LNCaP clone FGC (cell line): ENCODE measurements around the gene TAOK1.
A peak's percentile ranks its signal among the peaks of the same experiment; 100 is the strongest.

Source experiments
- DNase-seq: peaks from one replicate; pipeline ENCODE4 v3.0.0-alpha.2; 2011; ENCODE audit warnings: low read depth
- H3K4me3 ChIP-seq: 2 replicates; pipeline ENCODE4 v1.5.1; 2011; ENCODE audit warnings: mild to moderate bottlenecking, low read depth, low read length, control low read depth
- CTCF ChIP-seq: IDR thresholded peaks from 2 replicates; pipeline ENCODE4 v1.5.1; 2012; ENCODE audit warnings: mild to moderate bottlenecking; ENCODE audit not compliant: control insufficient read depth, insufficient read depth; ENCODE audit errors: extremely low read depth

Gene TAOK1

GRCh38 chr17:29563816-29564215 is 173.7 kb downstream of the TAOK1 start:
- no peak for TF ChIP-seq CTCF
- no peak for DNase-seq

GRCh38 chr17:29565643-29566472 is 175.7 kb downstream of the TAOK1 start:
- DNase-seq: no peak
- H3K4me3 ChIP-seq: no peak overlapping the region
- no peak for TF ChIP-seq CTCF

More at GRCh38 chr17:29563816-29564215, 173.7 kb downstream of the TAOK1 start:
- no peak overlapping the region for H3K4me3 ChIP-seq

- DNase-seq: no peak
- no peak for TF ChIP-seq CTCF
Observed at GRCh38 chr17:29566473-29567303, 176.5 kb downstream of the TAOK1 start, which contains the start of gene ABHD15. TSS of gene ABHD15 (minus strand) at chr17:29567037. CDS start at chr17:29566966, 71 bp downstream.

GRCh38 chr17:29567304-29567553 is 177.1 kb downstream of the TAOK1 start:
- H3K4me3 ChIP-seq: peak overlapping the region; percentile 77
- no peak for DNase-seq
- no peak for TF ChIP-seq CTCF

More at GRCh38 chr17:29566473-29567303, 176.5 kb downstream of the TAOK1 start, which contains the start of gene ABHD15:
- H3K4me3 ChIP-seq: peak within 1 kb of the TSS; percentile 77

- peak overlapping the region; percentile 77 for H3K4me3 ChIP-seq
- DNase-seq: no peak
- peak; percentile 32; the same call in 1 of the 2 replicates for TF ChIP-seq CTCF
Observed at GRCh38 chr17:29567554-29568330, 177.6 kb downstream of the TAOK1 start.

- TF ChIP-seq CTCF: no peak
- DNase-seq: peak; percentile 31
- peak within 1 kb of the TSS; percentile 77 for H3K4me3 ChIP-seq
Observed at GRCh38 chr17:29568331-29569244, 178.4 kb downstream of the TAOK1 start, which contains the start of gene TP53I13. TSS of gene TP53I13 (plus strand) at chr17:29568701. CDS start at chr17:29568759, 58 bp downstream.
